PC-3 (cell line): ENCODE measurements around the gene SNTG2. TPM values are rescaled to one million over a fixed set of nuclear protein-coding genes. Genes with fewer than 3 reads are reported as not detected.

ENCODE experiments used
- ATAC-seq: fragments of 200-7000 bp; cut with Tn5 transposase; 2 replicates; pipeline ENCODE4 v1.9.1; 2020; ENCODE audit warnings: mild to moderate bottlenecking, moderate library complexity
- BruUV-seq: library from RNA; stranded (reverse); fragments of 400-500 nt; replicated peaks from 2 replicates; lab custom pipeline; 2021; lab: Mats Ljungman, UMichigan
- CTCF ChIA-PET: fragments of 300-600 bp; sonication (Branson Sonifier 250); formaldehyde crosslinking; loops from one replicate; lab custom pipeline; 2022; ENCODE audit warnings: antibody characterized with exemption; lab: Charles Lee
- POLR2A ChIA-PET: fragments of 300-600 bp; sonication (Branson Sonifier 250); formaldehyde crosslinking; loops from one replicate; lab custom pipeline; 2022; ENCODE audit warnings: antibody characterized with exemption; ENCODE audit not compliant: unreplicated experiment; lab: Charles Lee
- DNase-seq: peaks from one replicate; pipeline ENCODE4 v3.0.0-alpha.2; 2015
- H2AFZ ChIP-seq: fragments of 300-600 bp; sonication (generic); 2 replicates; pipeline ENCODE4 v1.6.0; 2016; ENCODE audit warnings: antibody characterized with exemption, low read length
- H3F3A ChIP-seq: fragments of 300-600 bp; sonication (generic); one replicate; pipeline ENCODE4 v1.6.0; 2017; ENCODE audit warnings: antibody characterized with exemption, low read length, control low read depth, mild to moderate bottlenecking; ENCODE audit not compliant: unreplicated experiment
- H3K27ac ChIP-seq: fragments of 300-600 bp; sonication (generic); 2 replicates; pipeline ENCODE4 v1.5.1; 2016; ENCODE audit warnings: mild to moderate bottlenecking, low read length
- H3K27me3 ChIP-seq: fragments of 300-600 bp; sonication (generic); 2 replicates; pipeline ENCODE4 v1.6.1; 2016; ENCODE audit warnings: low read length, mixed read lengths
- H3K36me3 ChIP-seq: fragments of 300-600 bp; sonication (generic); 2 replicates; pipeline ENCODE4 v1.6.1; 2016; ENCODE audit warnings: low read depth, mixed run types, low read length, mixed read lengths
- H3K4me1 ChIP-seq: fragments of 300-600 bp; sonication (generic); 2 replicates; pipeline ENCODE4 v1.5.1; 2016; ENCODE audit warnings: low read length; ENCODE audit not compliant: insufficient read depth
- H3K4me2 ChIP-seq: fragments of 300-600 bp; sonication (generic); 2 replicates; pipeline ENCODE4 v1.6.0; 2016; ENCODE audit warnings: low read length
- H3K4me3 ChIP-seq: fragments of 300-600 bp; sonication (generic); 2 replicates; pipeline ENCODE4 v1.5.1; 2016; ENCODE audit warnings: mild to moderate bottlenecking, low read length, mixed read lengths
- H3K79me2 ChIP-seq: fragments of 300-600 bp; sonication (generic); 2 replicates; pipeline ENCODE4 v1.6.1; 2017; ENCODE audit warnings: low read length, mixed read lengths
- H3K9ac ChIP-seq: fragments of 300-600 bp; sonication (generic); 2 replicates; pipeline ENCODE4 v1.6.0; 2016; ENCODE audit warnings: mild to moderate bottlenecking, low read length
- H3K9me2 ChIP-seq: fragments of 300-600 bp; sonication (generic); replicated peaks from 2 replicates; pipeline ENCODE4 v1.6.1; 2016; ENCODE audit warnings: mixed run types, low read length, mixed read lengths
- H3K9me3 ChIP-seq: fragments of 300-600 bp; sonication (generic); 2 replicates; pipeline ENCODE4 v1.6.1; 2016; ENCODE audit warnings: low read length, mixed read lengths
- H4K20me1 ChIP-seq: fragments of 300-600 bp; sonication (generic); 2 replicates; pipeline ENCODE4 v1.6.1; 2016; ENCODE audit warnings: low read length, mixed read lengths
- CTCF ChIP-seq: fragments of 300-600 bp; sonication (generic); conservative IDR thresholded peaks from 2 replicates; pipeline ENCODE4 v1.5.1; 2017; ENCODE audit warnings: antibody characterized with exemption, low read depth, mild to moderate bottlenecking, low read length
- EZH2 ChIP-seq: fragments of 300-600 bp; sonication (generic); IDR thresholded peaks from one replicate; pipeline ENCODE4 v1.6.1; 2017; ENCODE audit warnings: antibody characterized with exemption, mild to moderate bottlenecking, low read length; ENCODE audit not compliant: unreplicated experiment
- EZH2phosphoT487 ChIP-seq: fragments of 300-600 bp; sonication (generic); IDR thresholded peaks from 2 replicates; pipeline ENCODE4 v1.6.1; 2018; ENCODE audit warnings: mild to moderate bottlenecking, antibody characterized with exemption, low read length, borderline replicate concordance
- intact Hi-C: fragments of 100-400 bp; cut with micrococcal nuclease; formaldehyde crosslinking; loops from 2 replicates; pipeline ENCODE4 v1.9.0; 2023
- total RNA-seq: library from RNA; depleted of rRNA; stranded (reverse); fragments of >200 nt; gene quantifications from 2 replicates; pipeline ENCODE4 v1.2.3, GENCODE V29; 2014

SNTG2 gene
- total RNA-seq, 1 experiment from 2014 or later = not detected

DNA sequence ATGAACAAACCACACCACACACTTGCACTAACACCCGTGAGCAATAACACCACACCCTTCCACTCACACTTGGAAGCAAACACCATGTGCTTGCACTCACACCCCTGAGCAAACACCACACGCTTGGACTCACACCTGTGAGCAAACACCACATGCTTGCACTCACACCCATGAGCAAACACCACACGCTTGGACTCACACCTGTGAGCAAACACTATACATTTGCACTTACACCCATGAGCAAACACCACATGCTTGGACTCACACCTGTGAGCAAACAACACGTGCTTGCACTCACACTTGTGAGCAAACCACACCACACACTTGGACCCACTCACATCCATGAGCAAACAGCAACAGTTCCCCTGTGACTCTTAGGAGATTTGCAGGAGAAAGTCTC lies 24.4 kb downstream of the SNTG2 start:
- no peaks in the 10 kb centered on the region for H3F3A ChIP-seq
- no peaks in the 10 kb centered on the region for H3K36me3 ChIP-seq
- H3K9ac ChIP-seq = no peak overlapping the region
- intact Hi-C loops = no loop called here
- DNase-seq (no peak), ATAC-seq (no peak)
- no peaks in the 10 kb centered on the region for H3K4me1 ChIP-seq
- BruUV-seq = no TSS peak
- H3K79me2 ChIP-seq = no peaks in the 10 kb centered on the region
- no peak overlapping the region for H3K4me3 ChIP-seq
- H3K27me3 ChIP-seq = peaks cover 47% of the 10 kb centered on the region
- H2AFZ ChIP-seq = no peak overlapping the region
- ChIA-PET CTCF (no interaction called here), POLR2A (no interaction called here)
- no peak overlapping the region for H3K4me2 ChIP-seq
- no peak overlapping the region for H3K27ac ChIP-seq
- TF ChIP-seq EZH2 (no peak), EZH2phosphoT487 (no peak), CTCF (no peak)
- no peaks in the 10 kb centered on the region for H3K9me3 ChIP-seq
- H4K20me1 ChIP-seq = no peaks in the 10 kb centered on the region
- no peaks in the 10 kb centered on the region for H3K9me2 ChIP-seq

DNA sequence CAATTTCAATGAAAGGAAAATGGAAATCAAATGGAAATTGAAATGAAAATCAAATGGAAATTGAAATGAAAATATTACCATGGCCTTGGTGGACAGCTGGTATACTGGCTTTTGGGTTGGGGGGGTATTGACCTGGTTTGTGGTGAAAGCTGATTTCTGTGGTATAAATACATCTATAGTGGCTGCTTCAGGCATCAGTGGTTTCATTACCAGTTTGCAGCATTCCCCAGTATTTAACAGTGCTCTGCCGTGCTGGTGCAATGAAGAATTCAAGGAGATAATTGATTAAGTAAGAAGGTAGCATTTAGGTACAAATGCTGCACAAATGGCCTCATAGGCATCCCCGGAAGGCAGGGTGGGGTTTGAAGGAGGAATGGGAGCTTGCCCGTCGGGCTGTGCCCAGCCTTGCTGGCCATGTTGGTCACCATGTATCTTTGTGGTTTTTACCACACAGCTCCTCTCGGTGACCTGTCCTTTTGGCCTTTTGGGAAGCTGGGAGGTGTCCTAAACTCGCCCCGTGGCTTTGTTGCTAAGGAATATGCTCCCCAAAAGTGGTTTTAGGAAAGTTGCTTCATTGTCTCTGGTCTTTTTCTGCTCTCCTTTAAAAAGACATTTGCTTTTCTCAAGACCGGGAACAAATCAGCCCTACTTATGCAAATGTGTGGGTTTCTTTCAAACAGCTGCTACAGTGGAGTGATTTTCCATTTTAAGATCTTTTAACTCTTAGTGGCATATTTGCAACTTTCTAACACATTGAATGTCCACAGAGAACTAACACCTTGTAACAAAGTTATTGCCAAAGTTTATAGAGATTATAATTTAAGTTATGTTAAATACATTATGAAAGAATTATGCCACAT lies 28.6 kb downstream of the SNTG2 start:
- Histone ChIP-seq H3K79me2 (no peaks in the 10 kb centered on the region), H3K4me2 (no peak overlapping the region), H3K27me3 (peaks cover 68% of the 10 kb centered on the region), H3K9me2 (no peaks in the 10 kb centered on the region), H3K9ac (no peak overlapping the region), H3K4me1 (no peaks in the 10 kb centered on the region), H3F3A (no peaks in the 10 kb centered on the region), H2AFZ (no peak overlapping the region), H3K36me3 (no peaks in the 10 kb centered on the region), H3K9me3 (no peaks in the 10 kb centered on the region), H3K27ac (no peak overlapping the region), H4K20me1 (no peaks in the 10 kb centered on the region), H3K4me3 (no peak overlapping the region)
- no peak for TF ChIP-seq EZH2
- no peak for TF ChIP-seq CTCF
- no peak for TF ChIP-seq EZH2phosphoT487
- CTCF ChIA-PET = no interaction called here
- no peak for DNase-seq
- no TSS peak for BruUV-seq
- intact Hi-C loops = no loop called here
- ATAC-seq = no peak
- POLR2A ChIA-PET = no interaction called here

- H3K4me3 ChIP-seq = no peak overlapping the region
- no peaks in the 10 kb centered on the region for H3K4me1 ChIP-seq
- TF ChIP-seq EZH2phosphoT487 (no peak), EZH2 (no peak), CTCF (no peak)
- DNase-seq = no peak
- H3K9me2 ChIP-seq = no peaks in the 10 kb centered on the region
- H3K4me2 ChIP-seq = no peak overlapping the region
- ChIA-PET POLR2A (no interaction called here), CTCF (no interaction called here)
- no peak overlapping the region for H3K9ac ChIP-seq
- H3F3A ChIP-seq = no peaks in the 10 kb centered on the region
- no peaks in the 10 kb centered on the region for H3K36me3 ChIP-seq
- intact Hi-C loops = no loop called here
- H2AFZ ChIP-seq = no peak overlapping the region
- no TSS peak for BruUV-seq
- H3K27ac ChIP-seq = no peak overlapping the region
- H3K79me2 ChIP-seq = no peaks in the 10 kb centered on the region
- no peaks in the 10 kb centered on the region for H4K20me1 ChIP-seq
- no peaks in the 10 kb centered on the region for H3K9me3 ChIP-seq
- H3K27me3 ChIP-seq = peaks cover 74% of the 10 kb centered on the region
- ATAC-seq = no peak
These were observed 29.5 kb downstream of the SNTG2 start for GRCh38 chr2:980176-980575.
